GM06990 (cell line): ENCODE measurements around the gene OGG1.

ENCODE experiments used
- DNase-seq: peaks from one replicate; pipeline ENCODE4 v3.0.0-alpha.2; 2011; ENCODE audit not compliant: insufficient read length; ENCODE audit errors: extremely low read depth
- H3K27me3 ChIP-seq: replicated peaks from 2 replicates; pipeline ENCODE4 v1.6.0; 2011; ENCODE audit warnings: low read length; ENCODE audit not compliant: control insufficient read depth, insufficient read depth
- H3K36me3 ChIP-seq: 2 replicates; pipeline ENCODE4 v1.5.1; 2011; ENCODE audit warnings: low read length; ENCODE audit not compliant: control insufficient read depth, insufficient read depth
- H3K4me3 ChIP-seq: replicated peaks from 2 replicates; pipeline ENCODE4 v1.5.1; 2011; ENCODE audit warnings: low read depth, mild to moderate bottlenecking, control low read depth, low read length
- CTCF ChIP-seq: IDR thresholded peaks from 2 replicates; pipeline ENCODE4 v1.5.1; 2011; ENCODE audit warnings: low read length, control low read depth, mild to moderate bottlenecking, inconsistent platforms; ENCODE audit not compliant: insufficient read depth, poor library complexity, severe bottlenecking

Gene OGG1

GRCh38 chr3:9736831-9737230 lies 12.9 kb upstream of the OGG1 start:
- Histone ChIP-seq H3K4me3 (no peak overlapping the region), H3K27me3 (no peaks in the 10 kb centered on the region), H3K36me3 (peaks cover 45% of the 10 kb centered on the region)
- DNase-seq: no peak
- TF ChIP-seq CTCF: no peak

- H3K36me3 ChIP-seq: peaks cover 61% of the 10 kb centered on the region
- H3K4me3 ChIP-seq: no peak overlapping the region
These were observed 10.6 kb upstream of the OGG1 start for GRCh38 chr3:9739181-9739580.

GRCh38 chr3:9742560-9742959 lies 7.2 kb upstream of the OGG1 start:
- TF ChIP-seq CTCF: no peak
- peaks cover 67% of the 10 kb centered on the region for H3K36me3 ChIP-seq
- H3K27me3 ChIP-seq: no peaks in the 10 kb centered on the region
- H3K4me3 ChIP-seq: no peak overlapping the region
- no peak for DNase-seq

More at GRCh38 chr3:9739181-9739580, 10.6 kb upstream of the OGG1 start:
- H3K27me3 ChIP-seq: no peaks in the 10 kb centered on the region
- no peak for DNase-seq
- TF ChIP-seq CTCF: no peak

- H3K4me3 ChIP-seq: no peak overlapping the region
- peaks cover 65% of the 10 kb centered on the region for H3K36me3 ChIP-seq
- H3K27me3 ChIP-seq: no peaks in the 10 kb centered on the region
- no peak for DNase-seq
- no peak for TF ChIP-seq CTCF
These were observed 6.2 kb upstream of the OGG1 start for GRCh38 chr3:9743548-9743947.

GRCh38 chr3:9744162-9744561 lies 5.6 kb upstream of the OGG1 start:
- TF ChIP-seq CTCF: no peak
- peaks cover 61% of the 10 kb centered on the region for H3K36me3 ChIP-seq
- H3K27me3 ChIP-seq: no peaks in the 10 kb centered on the region
- H3K4me3 ChIP-seq: no peak overlapping the region
- DNase-seq: no peak

GRCh38 chr3:9745521-9745920 lies 4.2 kb upstream of the OGG1 start:
- DNase-seq: no peak
- no peak for TF ChIP-seq CTCF
- Histone ChIP-seq H3K36me3 (peaks cover 52% of the 10 kb centered on the region), H3K27me3 (no peaks in the 10 kb centered on the region), H3K4me3 (no peak overlapping the region)
